Measurements from ENCODE around the gene EHMT2. TPM values are rescaled to one million over a fixed set of nuclear protein-coding genes. Genes with fewer than 3 reads are reported as not detected.

The EHMT2 gene
- total and polyA plus RNA-seq, 2 of the 8 experiments (the other 6 are each of a cell fraction or from before 2014, with no cell fraction given): 125 to 177 TPM

DNA sequence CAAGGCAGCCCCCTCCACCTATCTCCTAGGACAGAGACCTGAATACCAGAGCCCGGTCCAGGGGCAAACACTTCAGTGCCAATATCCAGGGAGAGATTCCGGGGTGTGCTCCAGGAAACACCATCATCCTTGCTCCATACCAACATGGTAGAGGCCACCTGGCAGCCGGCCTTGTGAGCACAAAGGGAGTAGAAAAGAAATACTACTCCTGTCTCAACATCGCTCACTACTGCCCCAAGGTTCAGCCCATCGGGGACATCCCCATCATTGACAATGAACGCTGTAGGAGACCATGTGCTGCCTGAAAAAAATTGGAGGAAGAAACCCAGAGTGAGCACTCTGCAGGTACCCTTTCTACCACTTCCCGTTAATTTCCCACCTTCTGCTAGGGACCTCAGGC lies 36.3 kb downstream of the EHMT2 start:
- no peak for DNase-seq (ENCODE audit: low read depth in 1 of 2, low spot score in 2 of 2)
- H2BK15ac ChIP-seq (ENCODE audit: low read length): no peak overlapping the region
- H3K4me1 ChIP-seq (replicated peaks in 1 of 4; ENCODE audit: control insufficient read depth in 3 of 4, insufficient read depth in 4 of 4, low read length in 3 of 4): peaks cover 0 to 12% (median 0%) of the 10 kb centered on the region in 4 experiments; a peak in 4 of 7 replicates
- no peaks in the 10 kb centered on the region for H3K9me3 ChIP-seq (ENCODE audit: insufficient read depth in 2 of 2, low read depth in 1 of 2, low read length in 1 of 2)
- H3K14ac ChIP-seq (ENCODE audit: insufficient read length): no peak overlapping the region
- H2AK5ac ChIP-seq (ENCODE audit: low read depth, low read length): no peak overlapping the region
- no peak overlapping the region for H3K9ac ChIP-seq (replicated peaks in 1 of 4; ENCODE audit: extremely low read depth in 1 of 4, low read depth in 3 of 4, low read length in 3 of 4)
- H3K56ac ChIP-seq (replicated peaks; ENCODE audit: insufficient read length, low read depth, low read length): no peak overlapping the region
- no peak overlapping the region for H2BK12ac ChIP-seq (ENCODE audit: low read depth, low read length)
- CTCF ChIA-PET (ENCODE audit: partially characterized antibody): interaction anchor here (1.5 kb wide), 1 partner anchor 88 kb away, joined by 3 read pairs; no protein-coding TSS in a partner anchor
- no peak overlapping the region for H3K27ac ChIP-seq (ENCODE audit: low read depth, low read length)
- H3K23ac ChIP-seq (ENCODE audit: insufficient read length): no peak overlapping the region
- no peaks in the 10 kb centered on the region for H4K20me1 ChIP-seq (replicated peaks in 1 of 2; ENCODE audit: control insufficient read depth in 1 of 2, insufficient read depth in 2 of 2, low read length in 2 of 2)
- H3K79me1 ChIP-seq (ENCODE audit: low read depth, low read length): 0 out of 2 replicates have a peak, but pooled peaks cover 2% of the 10 kb centered on the region
- no peak overlapping the region for H3K4me3 ChIP-seq (ENCODE audit: extremely low read depth in 1 of 4, insufficient read depth in 2 of 4, low read depth in 3 of 4, low read length in 4 of 4)
- H2BK20ac ChIP-seq (ENCODE audit: low read length): no peak overlapping the region
- H3K23me2 ChIP-seq (ENCODE audit: low read depth, low read length): peaks cover 8% of the 10 kb centered on the region; the same call in 1 of the 2 replicates
- no peak overlapping the region for H2BK5ac ChIP-seq (ENCODE audit: low read depth, low read length)
- H4K91ac ChIP-seq (replicated peaks; ENCODE audit: insufficient read length, low read length): no peak overlapping the region
- 92% methylated on average over 7 of the region's 7 CpGs; no CpG with 5 or more reads in 1 of the 2 experiments for WGBS, 2 experiments (ENCODE audit: extremely low coverage in 1 of 2, insufficient coverage in 1 of 2, insufficient read length in 1 of 2, insufficient replicate concordance in 2 of 2, low coverage in 1 of 2, low lambda C conversion rate in 2 of 2, missing lambda C conversion rate in 1 of 2)
- H4K5ac ChIP-seq (ENCODE audit: insufficient read length, low read depth, low read length): no peak overlapping the region
- H2BK120ac ChIP-seq (replicated peaks; ENCODE audit: low read depth, low read length): no peak overlapping the region
- no peak for FAIRE-seq
- 0 out of 7 replicates have a peak, but pooled peaks cover 0 to 3% (median 0%) of the 10 kb centered on the region in 4 experiments for H3K27me3 ChIP-seq (replicated peaks in 1 of 4; ENCODE audit: control insufficient read depth in 3 of 4, extremely low read depth in 1 of 4, insufficient read depth in 3 of 4, low read length in 3 of 4)
- H3K4ac ChIP-seq (replicated peaks; ENCODE audit: insufficient read length, low read depth, low read length): no peak overlapping the region
- H4K8ac ChIP-seq (ENCODE audit: extremely low read depth, insufficient read depth, low read length): no peak overlapping the region
- H3K18ac ChIP-seq (ENCODE audit: extremely low read depth, low read length): no peak overlapping the region
- H2AFZ ChIP-seq (ENCODE audit: low read length): no peak overlapping the region
- H3K79me2 ChIP-seq (ENCODE audit: control insufficient read depth in 1 of 2, insufficient read depth in 2 of 2, low read length in 2 of 2): no peaks in the 10 kb centered on the region
- peaks cover 0 to 17% (median 3%) of the 10 kb centered on the region in 4 experiments; a peak in 5 of 8 replicates for H3K36me3 ChIP-seq (ENCODE audit: control insufficient read depth in 2 of 4, insufficient read depth in 4 of 4, low read length in 3 of 4)
- TF ChIP-seq SUZ12 (IDR thresholded peaks at IDR 0.05; ENCODE audit: low read length) (no peak), CEBPB (IDR thresholded peaks at IDR 0.05; ENCODE audit: low read depth, low read length) (no peak), TAF1 (IDR thresholded peaks at IDR 0.05; ENCODE audit: low read depth, low read length) (no peak), BCL11A (IDR thresholded peaks at IDR 0.05; ENCODE audit: low read depth in 2 of 2, low read length in 2 of 2) (no peak), JUND (IDR thresholded peaks at IDR 0.05; ENCODE audit: low read length) (no peak), EP300 (IDR thresholded peaks at IDR 0.05; ENCODE audit: borderline replicate concordance in 1 of 2, low read depth in 2 of 2, low read length in 2 of 2) (no peak), SP2 (IDR thresholded peaks at IDR 0.05; ENCODE audit: low read length) (no peak), HDAC2 (IDR thresholded peaks at IDR 0.05; ENCODE audit: borderline replicate concordance in 1 of 2, low read depth in 2 of 2, low read length in 2 of 2) (no peak), RAD21 (IDR thresholded peaks at IDR 0.05 in 1 of 2, conservative IDR thresholded peaks at IDR 0.05 in 1 of 2; ENCODE audit: low read depth in 2 of 2, low read length in 2 of 2) (no peak)
- H3K4me2 ChIP-seq (ENCODE audit: insufficient read depth in 1 of 2, low read depth in 2 of 2, low read length in 2 of 2): no peak overlapping the region; a peak in 1 of 4 replicates
- POLR2A ChIA-PET (ENCODE audit: partially characterized antibody): interaction anchor here (0.6 to 6.5 kb wide), 4 partner anchors 16 to 26 kb away, joined by 3 to 93 read pairs (median 8); no protein-coding TSS in a partner anchor

Measured in H1 (cell line).